Liver (tissue), 9 donors: ENCODE measurements around the gene ZDHHC11. TPM values are rescaled to one million over a fixed set of nuclear protein-coding genes. Genes with fewer than 3 reads are reported as not detected.

Experiments used
- DNase-seq: peaks from one replicate; pipeline ENCODE4 v3.0.0-alpha.2; 2017; ENCODE audit warnings: low spot score
- H3K27ac ChIP-seq, 2 donors: one replicate each; pipeline ENCODE4 v1.7.0; 2013; ENCODE audit warnings: inconsistent platforms in 2 of 2, low read length in 2 of 2, control low read depth in 1 of 2, low read depth in 1 of 2, mild to moderate bottlenecking in 1 of 2
- H3K27me3 ChIP-seq, 4 donors: one replicate each; pipeline versions ENCODE4 v1.6.1 to v1.7.0; 2013; ENCODE audit warnings: low read length in 3 of 4, inconsistent platforms in 1 of 4, mild to moderate bottlenecking in 1 of 4, moderate library complexity in 1 of 4; ENCODE audit not compliant: control insufficient read depth in 4 of 4, insufficient read depth in 4 of 4
- H3K36me3 ChIP-seq, 4 donors: one replicate each; pipeline versions ENCODE4 v1.6.1 to v1.7.0; 2013; ENCODE audit warnings: low read length in 3 of 4, mild to moderate bottlenecking in 3 of 4, low read depth in 1 of 4, moderate library complexity in 1 of 4; ENCODE audit not compliant: control insufficient read depth in 4 of 4, insufficient read depth in 3 of 4
- H3K4me1 ChIP-seq, 4 donors: one replicate each; pipeline versions ENCODE4 v1.6.1 to v1.7.0; 2013; ENCODE audit warnings: low read length in 3 of 4, mild to moderate bottlenecking in 3 of 4, moderate library complexity in 1 of 4; ENCODE audit not compliant: control insufficient read depth in 4 of 4, insufficient read depth in 4 of 4
- H3K4me3 ChIP-seq, 3 donors: one replicate each; pipeline versions ENCODE4 v1.6.1 to v1.7.0; 2013; ENCODE audit warnings: low read length in 3 of 3, control low read depth in 1 of 3, low read depth in 1 of 3, mild to moderate bottlenecking in 1 of 3
- H3K9ac ChIP-seq, 2 donors: one replicate each; pipeline ENCODE4 v1.7.0; 2013; ENCODE audit warnings: low read length in 2 of 2, mild to moderate bottlenecking in 2 of 2, moderate library complexity in 2 of 2, control low read depth in 1 of 2, low read depth in 1 of 2
- H3K9me3 ChIP-seq, 4 donors: one replicate each; pipeline versions ENCODE4 v1.6.1 to v1.7.0; 2013; ENCODE audit warnings: low read length in 3 of 4; ENCODE audit not compliant: control insufficient read depth in 4 of 4
- ATF3 ChIP-seq: IDR thresholded peaks from 2 replicates; pipeline ENCODE4 v1.6.1; 2016; ENCODE audit warnings: antibody characterized with exemption
- CTCF ChIP-seq: fragments of 150-350 bp; IDR thresholded peaks from 2 replicates; pipeline ENCODE4 v1.5.1; 2017; ENCODE audit warnings: improper control_type of control experiment, low read depth, low read length; ENCODE audit not compliant: missing input control
- FOXA1 ChIP-seq: IDR thresholded peaks from 2 replicates; pipeline ENCODE4 v1.6.1; 2016; ENCODE audit warnings: antibody characterized with exemption
- FOXA2 ChIP-seq: IDR thresholded peaks from 2 replicates; pipeline ENCODE4 v1.6.1; 2016; ENCODE audit warnings: antibody characterized with exemption
- GABPA ChIP-seq, 2 donors: IDR thresholded peaks in 1 of 2; conservative IDR thresholded peaks in 1 of 2; 2 replicates each; pipeline ENCODE4 v1.6.1; 2016; ENCODE audit warnings: antibody characterized with exemption in 2 of 2, mild to moderate bottlenecking in 1 of 2, moderate library complexity in 1 of 2
- HNF4G ChIP-seq: IDR thresholded peaks from 2 replicates; pipeline ENCODE4 v1.6.1; 2016; ENCODE audit warnings: antibody characterized with exemption
- JUND ChIP-seq, 2 donors: IDR thresholded peaks; 2 replicates each; pipeline ENCODE4 v1.6.1; 2016; ENCODE audit warnings: antibody characterized with exemption in 2 of 2
- MAX ChIP-seq: IDR thresholded peaks from 2 replicates; pipeline ENCODE4 v1.6.1; 2016; ENCODE audit warnings: antibody characterized with exemption
- NR2F2 ChIP-seq: IDR thresholded peaks from 2 replicates; pipeline ENCODE4 v1.6.1; 2016; ENCODE audit warnings: antibody characterized with exemption
- REST ChIP-seq: IDR thresholded peaks from 2 replicates; pipeline ENCODE4 v1.6.1; 2016; ENCODE audit warnings: antibody characterized with exemption, mild to moderate bottlenecking
- RXRA ChIP-seq, 2 donors: IDR thresholded peaks; 2 replicates each; pipeline ENCODE4 v1.6.1; 2017 to 2018; ENCODE audit warnings: antibody characterized with exemption in 2 of 2, mild to moderate bottlenecking in 1 of 2
- SP1 ChIP-seq: IDR thresholded peaks from 2 replicates; pipeline ENCODE4 v1.6.1; 2018; ENCODE audit warnings: antibody characterized with exemption, mild to moderate bottlenecking
- TAF1 ChIP-seq: conservative IDR thresholded peaks from 2 replicates; pipeline ENCODE4 v1.6.1; 2016; ENCODE audit warnings: antibody characterized with exemption, mild to moderate bottlenecking
- YY1 ChIP-seq: IDR thresholded peaks from 2 replicates; pipeline ENCODE4 v1.6.1; 2016; ENCODE audit warnings: antibody characterized with exemption, mild to moderate bottlenecking
- ZBTB33 ChIP-seq: IDR thresholded peaks from 2 replicates; pipeline ENCODE4 v1.6.1; 2016; ENCODE audit warnings: antibody characterized with exemption
- WGBS: extraction: QIAGEN DNeasy Blood & Tissue Kit; methylation state at CpG from one replicate; pipeline ENCODE4 v1.1.7; 2013; 5-methylcytosine and 5-hydroxymethylcytosine counted together
- polyA plus RNA-seq, 2 donors: library from polyadenylated mRNA; stranded (reverse) in 1 of 2; unstranded in 1 of 2; fragments of 200-250 nt in 1 of 2; fragments of >200 nt in 1 of 2; fragmentation: Nextera tagmentation in 1 of 2; extraction: Ambion mirVana in 1 of 2; gene quantifications; one replicate each; pipeline versions ENCODE4 v1.2.1 to v1.2.3, GENCODE V29; 2013 to 2015
- total RNA-seq, 2 donors: library from RNA; depleted of rRNA; stranded (reverse); fragments of >200 nt; gene quantifications; one replicate each; pipeline ENCODE4 v1.2.3, GENCODE V29; 2014
- donor health status: healthy.
- donor health status: healthy.
- donor health status: healthy.
- donor health status: healthy.
- donor health status: healthy.

The ZDHHC11 gene
- total and polyA plus RNA-seq, 4 donors, result 0.93 to 3.2 (median 1.3) TPM

GRCh38 chr5:889075-889710 lies 38.4 kb upstream of the ZDHHC11 start:
- H3K9me3 ChIP-seq, result no peaks in the 10 kb centered on the region
- H3K4me1 ChIP-seq, result peaks cover 5 to 21% (median 13%) of the 10 kb centered on the region in 4 donors
- H3K36me3 ChIP-seq, result peaks cover 12 to 62% (median 52%) of the 10 kb centered on the region in 4 donors
- H3K27ac ChIP-seq, result no peak overlapping the region
- H3K4me3 ChIP-seq, result no peak overlapping the region
- H3K27me3 ChIP-seq, result no peaks in the 10 kb centered on the region
- no peak overlapping the region for H3K9ac ChIP-seq
- TF ChIP-seq FOXA1, result no peak
- no peak for TF ChIP-seq MAX
- TF ChIP-seq JUND (IDR thresholded peaks at IDR 0.05), result no peak
- TF ChIP-seq GABPA (IDR thresholded peaks at IDR 0.05 in 1 of 2, conservative IDR thresholded peaks at IDR 0.05 in 1 of 2), result no peak
- TF ChIP-seq REST, result no peak
- TF ChIP-seq ATF3, result no peak
- no peak for TF ChIP-seq CTCF
- TF ChIP-seq ZBTB33, result no peak
- TF ChIP-seq FOXA2, result no peak
- no peak for TF ChIP-seq YY1
- TF ChIP-seq NR2F2, result no peak
- no peak for TF ChIP-seq SP1
- TF ChIP-seq TAF1, result no peak
- WGBS, result 97% methylated on average over 15 of the region's 15 CpGs
- DNase-seq, result no peak

- no peak for DNase-seq
- no peak overlapping the region for H3K4me3 ChIP-seq
- H3K9ac ChIP-seq, result no peak overlapping the region
- H3K27me3 ChIP-seq, result no peaks in the 10 kb centered on the region
- no peaks in the 10 kb centered on the region for H3K9me3 ChIP-seq
- TF ChIP-seq CTCF (no peak), RXRA (IDR thresholded peaks at IDR 0.05) (no peak), ATF3 (no peak), TAF1 (no peak), JUND (IDR thresholded peaks at IDR 0.05) (no peak), HNF4G (no peak)
- H3K36me3 ChIP-seq, result peaks cover 12 to 68% (median 54%) of the 10 kb centered on the region in 4 donors
- H3K27ac ChIP-seq, result no peak overlapping the region
- peaks cover 5 to 21% (median 13%) of the 10 kb centered on the region in 4 donors for H3K4me1 ChIP-seq
- WGBS, result 94% methylated on average over 11 of the region's 11 CpGs
Observed at GRCh38 chr5:888638-889035, 37.9 kb upstream of the ZDHHC11 start.
